Caki2 (cell line): ENCODE results near the gene DAD1. TPM values are rescaled to one million over a fixed set of nuclear protein-coding genes. Genes with fewer than 3 reads are reported as not detected.
"Not testable (repeated sequence)": the region's sequence is repeated elsewhere in the genome, so short reads cannot be mapped to it uniquely, and the experiment has no call there.

Experiments
- DNase-seq: peaks from one replicate; pipeline ENCODE4 v3.0.0-alpha.2; 2015; ENCODE audit warnings: low read depth
- in situ Hi-C: cut with HindIII; loops from 2 replicates; pipeline ENCODE4 v1.10.0; 2016; ENCODE audit warnings: low sequenced_read_pairs, low pct_unique_long_range_greater_than_20kb, mixed read lengths
- total RNA-seq: library from RNA; depleted of rRNA; stranded (reverse); fragments of >200 nt; shearing (Covaris generic); gene quantifications from 2 replicates; pipeline ENCODE4 v1.2.3, GENCODE V29; 2014; ENCODE audit warnings: low replicate concordance

Gene DAD1
- total RNA-seq, 1 experiment from 2014 or later: 398 TPM

GRCh38 chr14:22577334-22577908 lies 11.6 kb downstream of the DAD1 start:
- in situ Hi-C loops: no loop called here
- DNase-seq: no peak

DNA sequence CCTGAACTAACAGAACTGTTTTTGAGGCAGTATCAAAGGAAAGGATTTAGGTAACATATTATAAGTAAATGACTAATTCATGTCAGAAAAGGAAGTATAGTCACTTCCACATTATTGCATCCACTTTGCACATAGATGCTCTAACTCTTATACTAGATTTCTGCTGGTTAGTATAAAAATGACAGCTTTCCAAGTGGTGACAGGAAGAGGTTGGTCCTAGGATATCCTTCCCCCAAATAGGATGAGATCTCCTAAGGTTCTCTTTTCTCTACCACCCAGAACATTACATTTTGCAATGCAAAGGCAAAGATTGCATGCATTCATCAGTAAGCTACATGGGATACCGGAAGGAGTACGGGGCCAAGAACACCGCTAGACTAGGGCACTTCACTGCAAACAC lies 15.2 kb downstream of the DAD1 start:
- in situ Hi-C loops: no loop called here
- DNase-seq: no peak

- in situ Hi-C loops: no loop called here
- DNase-seq: peak; percentile 77
These were observed 16.4 kb downstream of the DAD1 start for GRCh38 chr14:22572562-22573058.

DNA sequence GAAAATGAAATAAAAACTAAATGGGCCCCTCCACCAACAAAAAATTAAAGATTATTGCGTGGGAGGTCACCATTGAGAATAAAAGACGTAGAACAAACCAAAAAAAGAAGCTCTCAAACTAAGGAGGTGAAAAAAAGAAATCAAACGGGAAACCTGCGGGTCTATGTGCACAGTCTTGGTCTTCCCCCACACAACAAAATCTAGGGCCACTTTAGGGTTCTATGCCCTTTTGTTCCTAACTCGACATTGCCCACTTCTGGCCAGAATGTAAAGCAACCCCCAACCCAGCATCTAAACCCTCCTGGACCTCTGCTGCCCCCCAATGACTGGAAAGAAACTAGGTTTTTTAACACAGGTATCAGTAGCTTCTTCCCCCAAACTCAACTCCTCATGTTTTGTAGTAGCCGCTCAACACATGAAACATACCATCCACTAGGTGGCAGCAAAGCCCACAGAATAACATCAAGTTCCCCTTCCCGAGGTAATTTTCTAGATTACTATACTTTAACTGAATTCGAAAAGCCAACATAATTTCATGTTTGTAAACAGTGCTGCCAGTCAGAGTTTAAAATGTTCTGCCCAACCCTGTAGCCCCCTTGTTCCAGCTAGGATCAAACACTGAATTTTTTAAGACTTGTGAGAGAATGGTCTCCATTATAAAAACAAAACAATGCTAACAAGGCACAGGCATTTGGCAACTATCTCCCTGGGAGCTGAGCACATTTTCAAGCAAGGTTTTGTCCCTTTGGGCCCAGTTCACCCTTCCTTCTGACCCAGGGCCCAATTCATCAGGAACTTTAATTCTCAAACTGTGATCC lies 18.7 kb downstream of the DAD1 start:
- DNase-seq: peak; percentile 51
- in situ Hi-C loops: no loop called here

DNA sequence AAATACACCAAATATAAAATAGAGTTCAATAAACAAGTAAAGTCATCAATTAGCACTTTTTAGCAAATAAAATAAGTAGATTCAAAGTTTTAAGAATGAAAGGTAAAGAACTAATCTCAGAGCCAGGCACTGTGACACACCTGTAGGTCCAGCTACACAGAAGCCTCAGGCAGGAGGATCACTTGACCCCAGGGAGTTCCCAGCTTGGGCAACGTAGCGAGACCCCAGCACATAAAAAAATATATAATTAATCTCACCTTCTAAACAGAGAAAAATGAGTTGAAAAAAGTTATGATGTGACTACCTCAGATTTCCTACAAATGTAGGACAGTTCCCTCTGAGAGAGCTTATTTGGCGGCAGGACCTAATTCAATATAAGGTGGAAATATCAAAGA lies 19.3 kb downstream of the DAD1 start:
- no peak for DNase-seq
- in situ Hi-C loops: no loop called here

DNA sequence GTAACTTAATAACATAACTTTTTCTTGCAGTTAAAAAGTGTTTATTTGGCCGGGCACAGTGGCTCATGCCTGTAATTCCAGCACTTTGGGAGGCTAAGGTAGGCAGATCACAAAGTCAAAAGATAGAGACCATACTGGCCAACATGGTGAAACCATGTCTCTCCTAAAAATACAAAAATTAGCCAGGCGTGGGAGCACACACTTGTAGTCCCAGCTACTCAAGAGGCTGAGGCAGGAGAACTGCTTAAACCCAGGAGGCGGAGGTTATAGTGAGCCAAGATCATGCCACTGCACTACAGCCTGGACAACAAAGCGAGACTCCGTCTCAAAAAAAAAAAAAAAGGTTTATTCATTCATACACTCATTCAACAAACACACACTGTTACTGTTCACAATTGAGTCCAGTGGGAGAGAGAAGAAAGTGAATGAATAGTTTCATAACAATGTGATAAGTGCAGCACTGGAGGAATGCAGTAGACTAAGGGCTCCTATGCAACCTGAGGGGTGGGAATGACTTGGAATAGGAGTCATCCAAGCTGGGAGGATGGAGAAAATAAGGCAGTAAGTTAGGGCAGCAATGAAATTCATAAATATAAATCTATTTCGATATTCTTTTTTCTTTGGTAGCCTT lies 19.8 kb downstream of the DAD1 start:
- DNase-seq: no peak
- in situ Hi-C loops: no loop called here

- DNase-seq: no peak
- in situ Hi-C loops: no loop called here
These were observed 21.6 kb downstream of the DAD1 start for GRCh38 chr14:22567437-22567836.

- no peak for DNase-seq
- in situ Hi-C loops: no loop called here
These were observed 22.2 kb downstream of the DAD1 start for GRCh38 chr14:22566845-22567244.

GRCh38 chr14:22566266-22566665 lies 22.8 kb downstream of the DAD1 start:
- in situ Hi-C loops, DNase-seq: not testable (repeated sequence)

DNA sequence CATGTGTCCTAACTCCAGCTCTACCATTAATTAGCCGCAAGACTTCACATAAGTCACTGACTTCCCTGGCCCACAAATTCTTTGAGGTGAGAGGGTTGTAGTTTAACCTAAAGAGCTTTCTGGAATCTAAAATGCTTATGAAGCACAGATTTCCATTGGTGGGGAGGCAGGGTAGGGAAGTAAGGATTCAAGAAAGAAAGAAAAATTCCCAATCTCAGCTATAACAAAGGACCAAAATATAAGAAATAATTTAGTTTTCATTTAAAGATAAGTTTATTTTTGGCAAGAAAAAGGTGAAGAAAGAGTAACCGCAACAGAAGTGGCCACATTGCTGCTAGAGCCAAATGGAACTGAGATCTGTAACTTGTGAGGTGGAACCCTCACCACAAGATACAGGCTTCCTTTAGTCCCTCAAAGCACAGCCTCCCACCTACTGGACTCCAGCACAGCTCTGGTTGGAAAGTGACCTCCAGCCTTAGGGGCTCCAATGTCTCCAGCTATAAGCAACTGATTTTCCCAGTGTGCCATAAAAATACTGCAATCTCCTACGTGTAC lies 23.6 kb downstream of the DAD1 start:
- in situ Hi-C loops: no loop called here
- no peak for DNase-seq

DNA sequence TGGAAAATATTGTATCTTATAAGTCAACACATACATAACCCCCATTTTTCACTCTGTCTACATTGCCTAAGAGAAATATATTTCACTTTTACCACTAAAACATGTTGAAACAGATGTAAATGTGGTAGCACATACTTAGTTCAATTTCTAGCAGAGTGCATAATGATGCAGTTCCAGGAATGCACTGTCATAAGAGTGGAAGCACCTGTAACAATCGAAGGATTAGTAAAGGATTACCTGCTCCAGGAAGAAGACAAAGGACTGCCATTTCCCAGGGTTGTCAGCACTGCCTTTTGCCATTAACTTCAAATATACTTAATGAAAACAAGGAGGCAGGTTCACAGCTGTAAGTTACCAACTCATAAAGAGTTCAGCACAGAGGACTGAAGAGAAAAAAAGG lies 24.6 kb downstream of the DAD1 start:
- no peak for DNase-seq
- in situ Hi-C loops: no loop called here

DNA sequence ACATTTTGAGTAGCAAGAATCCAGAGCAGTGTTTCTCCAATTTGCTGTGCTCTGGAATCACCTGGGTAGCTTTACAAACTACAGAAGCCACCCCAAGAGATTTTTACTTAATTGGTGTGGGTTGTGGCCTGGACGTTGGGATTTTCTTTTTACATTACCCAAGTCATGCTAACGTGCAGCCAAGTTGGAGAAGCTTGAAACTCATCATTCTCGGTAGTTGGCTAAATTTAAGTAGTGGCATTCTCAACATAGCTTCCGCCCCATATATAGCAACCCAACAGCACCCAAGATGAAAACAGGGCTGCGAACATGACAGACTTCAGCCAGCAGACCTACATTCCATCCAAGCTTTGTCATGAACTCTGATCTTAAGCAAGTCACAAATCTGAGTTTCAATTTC lies 25.0 kb downstream of the DAD1 start:
- in situ Hi-C loops: no loop called here
- no peak for DNase-seq

DNA sequence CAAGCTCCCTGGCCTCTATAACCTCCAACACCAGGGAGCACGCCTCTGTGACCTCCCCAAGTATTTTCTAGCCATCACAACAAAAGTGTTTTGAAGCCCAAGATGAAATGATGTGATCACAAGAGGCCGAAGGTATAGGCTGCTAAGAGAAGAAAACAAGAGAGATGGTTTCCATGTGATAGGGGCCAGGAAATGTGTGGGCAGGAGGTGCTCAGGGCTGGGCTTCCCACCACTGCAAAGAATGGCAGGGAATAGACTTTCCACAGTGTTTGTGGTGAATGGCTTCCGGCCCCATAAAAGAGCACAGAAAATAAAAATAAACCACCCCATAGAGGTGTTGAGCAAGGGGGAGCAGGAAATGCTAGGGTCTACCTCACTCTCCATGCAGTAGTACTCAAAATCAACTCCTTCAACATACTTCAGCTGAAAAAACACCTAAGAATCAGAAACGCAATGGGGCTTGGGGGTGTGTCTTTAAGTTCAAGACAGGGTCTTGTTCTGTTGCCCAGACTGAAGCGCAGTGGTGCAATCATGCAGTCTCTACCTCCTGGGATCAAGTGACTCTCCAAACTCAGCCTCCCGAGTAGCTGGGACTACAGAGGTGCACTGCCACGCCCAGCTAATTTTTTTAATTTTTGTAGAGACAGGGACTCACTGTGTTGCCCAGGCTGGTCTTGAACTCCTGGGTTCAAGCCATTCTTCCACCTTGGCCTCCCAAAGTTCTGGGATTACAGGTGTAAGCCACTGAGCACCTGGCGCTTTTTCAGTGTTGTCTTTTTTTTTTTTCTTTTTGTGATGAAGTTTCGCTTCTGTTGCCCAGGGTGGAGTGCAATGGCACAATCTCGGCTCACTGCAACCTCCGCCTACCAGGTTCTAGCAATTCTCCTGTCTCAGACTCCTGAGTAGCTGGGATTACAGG lies 27.1 kb downstream of the DAD1 start:
- in situ Hi-C loops: no loop called here
- DNase-seq: no peak

DNA sequence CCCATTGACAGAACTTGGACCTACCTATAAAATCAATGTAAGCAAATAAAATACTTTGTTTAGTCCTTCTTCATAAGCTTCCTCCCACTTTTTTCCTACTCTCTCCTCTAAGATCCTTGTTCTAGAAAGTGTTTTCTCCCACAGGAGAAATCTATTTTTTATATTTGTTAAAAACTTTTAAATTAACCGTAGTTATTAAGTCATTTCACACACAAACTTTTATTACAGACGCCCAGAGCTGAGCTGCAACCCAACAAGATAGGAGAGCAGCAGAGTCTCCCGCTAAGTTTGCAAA lies 27.7 kb downstream of the DAD1 start:
- in situ Hi-C loops: no loop called here
- no peak for DNase-seq

DNA sequence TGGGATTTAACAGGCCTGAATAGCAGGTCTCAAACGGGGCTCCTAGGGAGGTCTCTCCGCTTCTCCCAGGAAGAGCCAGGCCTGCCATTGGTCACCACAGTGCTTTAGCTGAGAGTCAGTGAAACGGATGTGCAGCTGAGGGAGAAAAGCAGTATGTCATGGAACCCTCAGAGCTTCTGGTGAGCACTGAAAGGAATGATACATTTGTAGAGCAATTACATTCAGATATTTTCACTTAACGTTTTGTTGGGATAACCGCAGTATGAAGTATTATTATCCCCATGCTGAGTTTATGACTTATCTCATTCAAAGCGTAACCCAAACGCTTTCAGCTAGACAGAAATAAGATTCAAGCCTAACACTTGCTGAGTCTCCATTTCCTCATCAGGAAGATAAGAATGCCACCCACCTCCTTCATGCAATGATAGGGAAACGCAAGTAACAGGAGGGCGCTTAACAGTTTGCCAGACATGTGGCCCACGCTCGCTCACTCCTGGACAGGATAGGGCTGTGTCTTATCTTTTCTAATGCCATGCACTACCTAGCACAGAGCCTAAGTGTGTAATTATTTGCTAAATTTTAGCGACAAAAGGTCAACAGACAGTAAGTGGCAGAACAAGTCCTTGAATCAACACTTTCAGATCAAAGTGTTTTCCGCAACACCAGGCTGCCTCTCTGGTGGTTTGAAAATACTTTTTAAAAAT lies 28.2 kb downstream of the DAD1 start:
- DNase-seq: no peak
- in situ Hi-C loops: no loop called here

- in situ Hi-C loops: no loop called here
- DNase-seq: no peak
These were observed 30.0 kb downstream of the DAD1 start for GRCh38 chr14:22559041-22559440.

GRCh38 chr14:22558221-22558913 lies 30.7 kb downstream of the DAD1 start:
- in situ Hi-C loops: no loop called here
- DNase-seq: no peak
